Measurements from ENCODE around the gene PTOV1. TPM values are rescaled to one million over a fixed set of nuclear protein-coding genes. Genes with fewer than 3 reads are reported as not detected.

Gene PTOV1
- total RNA-seq, 1 experiment from 2014 or later, result 331 TPM

- Histone ChIP-seq H3K4me1 (ENCODE audit: insufficient read depth, low read length, poor library complexity, severe bottlenecking) (peaks cover 20% of the 10 kb centered on the region), H3K36me3 (ENCODE audit: insufficient read depth, low read length, poor library complexity, severe bottlenecking) (peaks cover 10% of the 10 kb centered on the region), H3K27ac (ENCODE audit: low read depth, low read length, poor library complexity, severe bottlenecking) (peak overlapping the region; percentile 77), H3K27me3 (replicated peaks; ENCODE audit: insufficient read depth, low read depth, low read length, poor library complexity) (no peaks in the 10 kb centered on the region), H3K4me3 (ENCODE audit: low read depth, low read length, poor library complexity, severe bottlenecking) (peak overlapping the region; percentile 52), H3K9me3 (ENCODE audit: low read depth, low read length, poor library complexity, severe bottlenecking) (no peaks in the 10 kb centered on the region)
- peak; percentile 94 for DNase-seq (ENCODE audit: low spot score)
- TF ChIP-seq CTCF (conservative IDR thresholded peaks at IDR 0.05; ENCODE audit: low read depth, low read length) (no peak), EZH2 (IDR thresholded peaks at IDR 0.05; ENCODE audit: borderline replicate concordance, low read depth, low read length, poor library complexity, severe bottlenecking) (no peak)
- CTCF ChIA-PET, result interaction anchor here (0.6 kb wide), 2 partner anchors 138 to 658 kb away, joined by 3 to 4 read pairs; no protein-coding TSS in a partner anchor
- intact Hi-C loops (cut with micrococcal nuclease; ENCODE audit: unreplicated experiment), result no loop called here
- no TSS peak for BruUV-seq (replicated peaks)
- POLR2A ChIA-PET (ENCODE audit: low non-redundant PET), result no interaction called here
Measured at GRCh38 chr19:49808711-49809159, 42.2 kb upstream of the PTOV1 start.

- H3K27me3 ChIP-seq (replicated peaks; ENCODE audit: insufficient read depth, low read depth, low read length, poor library complexity), result no peaks in the 10 kb centered on the region
- POLR2A ChIA-PET (ENCODE audit: low non-redundant PET), result no interaction called here
- H3K4me1 ChIP-seq (ENCODE audit: insufficient read depth, low read length, poor library complexity, severe bottlenecking), result peaks cover 20% of the 10 kb centered on the region
- H3K36me3 ChIP-seq (ENCODE audit: insufficient read depth, low read length, poor library complexity, severe bottlenecking), result peaks cover 10% of the 10 kb centered on the region
- TF ChIP-seq EZH2 (IDR thresholded peaks at IDR 0.05; ENCODE audit: borderline replicate concordance, low read depth, low read length, poor library complexity, severe bottlenecking) (no peak), CTCF (conservative IDR thresholded peaks at IDR 0.05; ENCODE audit: low read depth, low read length) (no peak)
- H3K27ac ChIP-seq (ENCODE audit: low read depth, low read length, poor library complexity, severe bottlenecking), result peak overlapping the region; percentile 77
- no TSS peak for BruUV-seq (replicated peaks)
- intact Hi-C loops (cut with micrococcal nuclease; ENCODE audit: unreplicated experiment), result no loop called here
- CTCF ChIA-PET, result no interaction called here
- H3K9me3 ChIP-seq (ENCODE audit: low read depth, low read length, poor library complexity, severe bottlenecking), result no peaks in the 10 kb centered on the region
- DNase-seq (ENCODE audit: low spot score), result peak; percentile 61
- peak overlapping the region; percentile 52 for H3K4me3 ChIP-seq (ENCODE audit: low read depth, low read length, poor library complexity, severe bottlenecking)
Measured at GRCh38 chr19:49809160-49809940, 41.6 kb upstream of the PTOV1 start.

GRCh38 chr19:49809941-49810389 is 41.0 kb upstream of the PTOV1 start:
- H3K36me3 ChIP-seq (ENCODE audit: insufficient read depth, low read length, poor library complexity, severe bottlenecking), result peaks cover 10% of the 10 kb centered on the region
- no peaks in the 10 kb centered on the region for H3K27me3 ChIP-seq (replicated peaks; ENCODE audit: insufficient read depth, low read depth, low read length, poor library complexity)
- H3K4me3 ChIP-seq (ENCODE audit: low read depth, low read length, poor library complexity, severe bottlenecking), result peak overlapping the region; percentile 52
- intact Hi-C loops (cut with micrococcal nuclease; ENCODE audit: unreplicated experiment), result loop anchor here (5.0 kb wide), 1 partner anchor 218 kb away; the partner anchor contains the start of gene PRR12
- peaks cover 20% of the 10 kb centered on the region for H3K4me1 ChIP-seq (ENCODE audit: insufficient read depth, low read length, poor library complexity, severe bottlenecking)
- peak overlapping the region; percentile 77 for H3K27ac ChIP-seq (ENCODE audit: low read depth, low read length, poor library complexity, severe bottlenecking)
- POLR2A ChIA-PET (ENCODE audit: low non-redundant PET), result interaction anchor here (0.5 kb wide), 1 partner anchor 45 kb away, joined by 8 read pairs; no protein-coding TSS in a partner anchor
- no peak for DNase-seq (ENCODE audit: low spot score)
- TSS peak; percentile 4 for BruUV-seq (replicated peaks)
- no peaks in the 10 kb centered on the region for H3K9me3 ChIP-seq (ENCODE audit: low read depth, low read length, poor library complexity, severe bottlenecking)
- CTCF ChIA-PET, result no interaction called here
- TF ChIP-seq EZH2 (IDR thresholded peaks at IDR 0.05; ENCODE audit: borderline replicate concordance, low read depth, low read length, poor library complexity, severe bottlenecking) (no peak), CTCF (conservative IDR thresholded peaks at IDR 0.05; ENCODE audit: low read depth, low read length) (no peak)
